Measurements from ENCODE around the gene PLCXD1. TPM values are rescaled to one million over a fixed set of nuclear protein-coding genes. Genes with fewer than 3 reads are reported as not detected.
"Not testable (repeated sequence)": the region's sequence is repeated elsewhere in the genome, so short reads cannot be mapped to it uniquely, and the experiment has no call there.

Gene PLCXD1
- total and polyA plus RNA-seq, 9 of the 15 experiments (the other 6 are each of a cell fraction or from before 2014, with no cell fraction given) = 6.0 to 60.2 (median 39.5) TPM

GRCh38 chrX:279757-280604 is 1.2 kb upstream of the PLCXD1 start:
- CTCF ChIA-PET (ENCODE audit: low intra/inter-chr PET ratio); H3K9me3 ChIP-seq (replicated peaks; ENCODE audit: control insufficient read depth, insufficient read depth, low read depth, low read length); H4K20me1 ChIP-seq (replicated peaks; ENCODE audit: control insufficient read depth, insufficient read depth, low read length); H2AFZ ChIP-seq (ENCODE audit: low read depth, low read length); H3K4me2 ChIP-seq (ENCODE audit: insufficient read depth, low read length); H3K9me1 ChIP-seq (ENCODE audit: control insufficient read depth, insufficient read depth, low read length); H3K27me3 ChIP-seq (ENCODE audit: control insufficient read depth in 2 of 2, insufficient read depth in 2 of 2, low read length in 2 of 2); in situ Hi-C loops (cut with MboI); intact Hi-C loops (cut with micrococcal nuclease); POLR2A ChIA-PET; ATAC-seq; FAIRE-seq; BruUV-seq (replicated peaks): not testable (repeated sequence)
- DNase-seq (ENCODE audit: extremely low read depth in 1 of 4, low spot score in 3 of 4) = peak in 3 of 4 experiments; percentile 31 to 57 (median 36)
- TF ChIP-seq, protein P1, sequence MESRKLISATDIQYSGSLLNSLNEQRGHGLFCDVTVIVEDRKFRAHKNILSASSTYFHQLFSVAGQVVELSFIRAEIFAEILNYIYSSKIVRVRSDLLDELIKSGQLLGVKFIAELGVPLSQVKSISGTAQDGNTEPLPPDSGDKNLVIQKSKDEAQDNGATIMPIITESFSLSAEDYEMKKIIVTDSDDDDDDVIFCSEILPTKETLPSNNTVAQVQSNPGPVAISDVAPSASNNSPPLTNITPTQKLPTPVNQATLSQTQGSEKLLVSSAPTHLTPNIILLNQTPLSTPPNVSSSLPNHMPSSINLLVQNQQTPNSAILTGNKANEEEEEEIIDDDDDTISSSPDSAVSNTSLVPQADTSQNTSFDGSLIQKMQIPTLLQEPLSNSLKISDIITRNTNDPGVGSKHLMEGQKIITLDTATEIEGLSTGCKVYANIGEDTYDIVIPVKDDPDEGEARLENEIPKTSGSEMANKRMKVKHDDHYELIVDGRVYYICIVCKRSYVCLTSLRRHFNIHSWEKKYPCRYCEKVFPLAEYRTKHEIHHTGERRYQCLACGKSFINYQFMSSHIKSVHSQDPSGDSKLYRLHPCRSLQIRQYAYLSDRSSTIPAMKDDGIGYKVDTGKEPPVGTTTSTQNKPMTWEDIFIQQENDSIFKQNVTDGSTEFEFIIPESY (CRISPR knock-in tag; IDR thresholded peaks at IDR 0.05) = peak; percentile 24; the same call in 1 of the 2 replicates
- peak; percentile 53; the same call in 1 of the 2 replicates for TF ChIP-seq BCOR (IDR thresholded peaks at IDR 0.05)
- TF ChIP-seq RBFOX2 (IDR thresholded peaks at IDR 0.05; ENCODE audit: low read depth, low read length) = 0 out of 2 replicates have a peak, but pooled peaks have one; percentile 15
- 33% methylated on average over 22 of the region's 45 CpGs for WGBS (ENCODE audit: insufficient coverage, low coverage, missing lambda C conversion rate)
- peaks cover 12% of the 10 kb centered on the region for H3K36me3 ChIP-seq (ENCODE audit: control insufficient read depth, insufficient read depth, low read length)
- H3K79me2 ChIP-seq (ENCODE audit: control insufficient read depth, insufficient read depth, low read length) = peaks cover 30% of the 10 kb centered on the region
- H3K4me3 ChIP-seq = peak overlapping the region; percentile 21; the same call in 1 of the 2 replicates
- H3K27ac ChIP-seq (ENCODE audit: extremely low read depth, low read depth, low read length) = peak overlapping the region; percentile 64; the same call in 1 of the 3 replicates
- H3K9ac ChIP-seq (ENCODE audit: insufficient read depth in 1 of 2, low read depth in 2 of 2, low read length in 2 of 2) = peak overlapping the region; percentile 51 to 71; a peak in 2 of 4 replicates
- H3K4me1 ChIP-seq (replicated peaks in 1 of 2; ENCODE audit: control insufficient read depth in 2 of 2, insufficient read depth in 2 of 2, low read length in 2 of 2) = peaks cover 4 to 40% of the 10 kb centered on the region in 2 experiments; a peak in 4 of 5 replicates

DNA sequence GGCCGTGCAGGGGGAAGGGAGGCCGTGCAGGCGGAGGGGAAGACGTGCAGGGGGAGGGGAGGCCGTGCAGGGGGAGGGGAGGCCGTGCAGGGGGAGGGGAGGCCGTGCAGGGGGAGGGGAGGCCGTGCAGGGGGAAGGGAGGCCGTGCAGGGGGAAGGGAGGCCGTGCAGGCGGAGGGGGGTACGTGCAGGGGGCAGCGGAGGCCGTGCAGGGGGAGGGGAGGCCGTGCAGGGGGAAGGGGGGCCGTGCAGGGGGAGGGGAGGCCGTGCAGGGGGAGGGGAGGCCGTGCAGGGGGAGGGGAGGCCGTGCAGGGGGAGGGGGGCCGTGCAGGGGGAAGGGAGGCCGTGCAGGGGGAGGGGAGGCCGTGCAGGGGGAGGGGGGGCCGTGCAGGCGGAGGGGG is 459 bp upstream of the PLCXD1 start:
- CTCF ChIA-PET (ENCODE audit: low intra/inter-chr PET ratio); DNase-seq (ENCODE audit: extremely low read depth in 1 of 4, low spot score in 3 of 4); H3K9me3 ChIP-seq (replicated peaks; ENCODE audit: control insufficient read depth, insufficient read depth, low read depth, low read length); H4K20me1 ChIP-seq (replicated peaks; ENCODE audit: control insufficient read depth, insufficient read depth, low read length); H3K4me3 ChIP-seq; intact Hi-C loops (cut with micrococcal nuclease); H3K9ac ChIP-seq (ENCODE audit: insufficient read depth in 1 of 2, low read depth in 2 of 2, low read length in 2 of 2); H3K27me3 ChIP-seq (ENCODE audit: control insufficient read depth in 2 of 2, insufficient read depth in 2 of 2, low read length in 2 of 2); BruUV-seq (replicated peaks); in situ Hi-C loops (cut with MboI); POLR2A ChIA-PET; H3K27ac ChIP-seq (ENCODE audit: extremely low read depth, low read depth, low read length); H2AFZ ChIP-seq (ENCODE audit: low read depth, low read length); ATAC-seq; H3K4me2 ChIP-seq (ENCODE audit: insufficient read depth, low read length); FAIRE-seq; H3K9me1 ChIP-seq (ENCODE audit: control insufficient read depth, insufficient read depth, low read length): not testable (repeated sequence)
- Histone ChIP-seq H3K4me1 (replicated peaks in 1 of 2; ENCODE audit: control insufficient read depth in 2 of 2, insufficient read depth in 2 of 2, low read length in 2 of 2) (peaks cover 4 to 34% of the 10 kb centered on the region in 2 experiments; a peak in 4 of 5 replicates), H3K79me2 (ENCODE audit: control insufficient read depth, insufficient read depth, low read length) (peaks cover 37% of the 10 kb centered on the region), H3K36me3 (ENCODE audit: control insufficient read depth, insufficient read depth, low read length) (peaks cover 19% of the 10 kb centered on the region)
- no CpG with 5 or more reads among the region's 24 CpGs for WGBS (ENCODE audit: insufficient coverage, low coverage, missing lambda C conversion rate)
